Left ventricle myocardium superior (tissue), 1 donor: ENCODE data around the gene OR52L1. TPM values are rescaled to one million over a fixed set of nuclear protein-coding genes. Genes with fewer than 3 reads are reported as not detected.

Experiments
- ATAC-seq: fragments of 200-7000 bp; cut with Tn5 transposase; one replicate; pipeline ENCODE4 v1.9.1; 2020; ENCODE audit warnings: mild to moderate bottlenecking, moderate library complexity
- DNase-seq: peaks from one replicate; pipeline ENCODE4 v3.0.0-alpha.2; 2020
- intact Hi-C: fragments of 100-400 bp; cut with micrococcal nuclease; formaldehyde crosslinking; loops from one replicate; pipeline ENCODE4 v1.11.0; 2022
- total RNA-seq: library from RNA; stranded (reverse); fragmentation: NEBNext Ultra II Directional; extraction: Animal tissue kit (Norgen Biotek cat#: 25700); gene quantifications from one replicate; pipeline ENCODE4 v1.2.1, GENCODE V29; 2021
- donor health status: DM: no; HTN: yes; CAD: no; lungs with severe emphysema.

The OR52L1 gene
- total RNA-seq, 1 donor from 2014 or later = not detected

GRCh38 chr11:5955586-5955985 is 31.2 kb downstream of the OR52L1 start:
- no peak for ATAC-seq
- intact Hi-C loops = no loop called here
- DNase-seq = no peak

GRCh38 chr11:5941951-5942350 is 44.8 kb downstream of the OR52L1 start, which contains the start of gene OR56A3:
Gene OR56A3 (plus strand): TSS chr11:5942251. CDS start chr11:5947347, 5,096 bp downstream.
- intact Hi-C loops = no loop called here
- ATAC-seq = no peak
- DNase-seq = no peak

- DNase-seq = no peak
- intact Hi-C loops = no loop called here
- ATAC-seq = no peak
These were observed 46.0 kb downstream of the OR52L1 start for GRCh38 chr11:5940748-5941147.

- DNase-seq = peak; percentile 20
These were observed 48.2 kb downstream of the OR52L1 start for GRCh38 chr11:5938603-5938965.

GRCh38 chr11:5937868-5938602 is 48.8 kb downstream of the OR52L1 start:
- intact Hi-C loops = no loop called here

More at GRCh38 chr11:5938603-5938965, 48.2 kb downstream of the OR52L1 start:
- intact Hi-C loops = no loop called here
- no peak for ATAC-seq

More at GRCh38 chr11:5937868-5938602, 48.8 kb downstream of the OR52L1 start:
- DNase-seq = no peak
- no peak for ATAC-seq

Other genes with a start within 250 kb of the OR52L1 start
- not detected for gene OR52N4, start 232.7 kb downstream of the OR52L1 start, total RNA-seq
- not detected for gene OR52N5, start 203.6 kb downstream of the OR52L1 start, total RNA-seq
- gene OR52N1, start 195.7 kb downstream of the OR52L1 start, total RNA-seq = not detected
- gene OR52N2, start 178.1 kb downstream of the OR52L1 start, total RNA-seq = not detected
- not detected for gene OR52E6, start 145.1 kb downstream of the OR52L1 start, total RNA-seq
- not detected for gene OR52E8, start 129.3 kb downstream of the OR52L1 start, total RNA-seq
- gene OR52E4, start 106.4 kb downstream of the OR52L1 start, total RNA-seq = not detected
- gene OR52E5, start 93.8 kb downstream of the OR52L1 start, total RNA-seq = not detected
- not detected for gene OR56A3, start 44.7 kb downstream of the OR52L1 start, total RNA-seq
- not detected for gene OR56A5, start 18.5 kb downstream of the OR52L1 start, total RNA-seq
- not detected for gene OR56A4, start 20.0 kb upstream of the OR52L1 start, total RNA-seq
- not detected for gene OR56A1, start 43.8 kb upstream of the OR52L1 start, total RNA-seq
- gene OR56B4, start 120.7 kb upstream of the OR52L1 start, total RNA-seq = not detected
- not detected for gene OR52B2, start 183.3 kb upstream of the OR52L1 start, total RNA-seq
- gene OR52W1, start 212.2 kb upstream of the OR52L1 start, total RNA-seq = not detected
- not detected for gene C11orf42, start 218.6 kb upstream of the OR52L1 start, total RNA-seq
- 16.3 TPM for gene FHIP1B, start 247.7 kb upstream of the OR52L1 start, total RNA-seq